NCI-H2029 (cell line): ENCODE measurements around the gene BBC3.

Source experiments
- DNase-seq: peaks from one replicate; lab custom pipeline; 2025; lab: John Stamatoyannopoulos, UW

The BBC3 gene

DNA sequence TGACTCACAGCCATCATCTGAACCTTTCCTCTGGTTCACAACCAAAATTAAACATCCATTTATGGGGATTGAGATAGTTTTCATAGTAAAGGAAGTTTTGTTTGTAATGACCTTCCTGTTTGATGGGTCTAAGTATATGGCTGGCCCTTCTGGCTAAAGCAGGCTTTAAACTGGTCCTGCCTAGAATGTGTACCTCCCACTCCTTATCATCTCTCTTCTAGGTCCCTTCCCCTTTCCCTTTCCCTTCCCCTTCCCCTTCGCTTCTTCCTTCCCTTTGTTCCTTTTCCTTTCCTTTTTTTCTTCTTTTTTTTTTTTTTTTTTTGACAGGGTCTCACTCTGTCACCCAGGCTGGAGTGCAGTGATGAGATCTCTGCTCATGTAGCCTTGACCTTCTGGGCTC, 35.6 kb downstream of the BBC3 start:
- no peak for DNase-seq

- peak; percentile 65 for DNase-seq
Measured at GRCh38 chr19:47190167-47190727, 40.8 kb downstream of the BBC3 start.

DNA sequence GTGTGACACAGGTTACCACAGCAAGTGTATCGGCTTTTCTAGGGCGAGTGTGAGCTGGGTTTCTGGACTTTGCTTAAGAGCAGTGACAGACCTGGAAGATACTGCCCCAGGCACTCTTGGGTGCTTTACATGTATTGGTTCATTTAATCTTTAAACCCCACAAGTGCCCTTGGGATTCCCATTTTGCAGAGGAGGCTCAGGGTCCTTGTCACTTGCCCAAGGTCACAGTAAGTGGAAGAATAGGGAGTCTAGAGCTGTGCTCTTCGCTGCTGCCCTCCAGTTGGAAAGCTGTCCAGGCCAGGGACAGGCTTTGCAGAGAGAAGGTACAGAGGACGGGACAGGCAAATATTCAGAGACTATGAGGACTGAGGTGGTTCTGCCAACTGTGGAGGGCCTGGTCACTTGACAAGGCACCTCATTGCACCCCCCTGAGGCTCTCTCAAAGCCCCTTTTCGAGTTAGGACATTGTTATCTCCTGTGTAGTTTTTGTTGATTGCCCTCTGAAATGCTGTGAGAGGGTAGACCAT, 42.4 kb downstream of the BBC3 start:
- DNase-seq: no peak

GRCh38 chr19:47187797-47188196, 43.2 kb downstream of the BBC3 start:
- DNase-seq: no peak

DNA sequence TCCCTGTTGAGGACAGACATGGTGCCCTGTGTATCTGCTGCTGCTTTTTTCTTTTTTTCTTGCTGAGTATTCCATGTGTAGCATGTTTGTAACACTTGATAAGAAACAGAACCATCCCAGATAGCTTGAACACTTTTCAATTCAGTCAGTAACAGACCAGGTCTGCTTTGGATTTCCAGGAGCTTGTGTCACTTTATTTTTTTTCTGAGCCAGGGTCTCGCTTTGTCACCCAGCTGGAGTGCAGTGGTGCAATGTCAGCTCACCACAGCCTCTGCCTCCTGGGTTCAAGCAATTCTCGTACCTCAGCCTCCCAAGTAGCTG, 43.7 kb downstream of the BBC3 start:
- DNase-seq: no peak

- no peak for DNase-seq
Measured at GRCh38 chr19:47186446-47187334, 44.3 kb downstream of the BBC3 start.

DNA sequence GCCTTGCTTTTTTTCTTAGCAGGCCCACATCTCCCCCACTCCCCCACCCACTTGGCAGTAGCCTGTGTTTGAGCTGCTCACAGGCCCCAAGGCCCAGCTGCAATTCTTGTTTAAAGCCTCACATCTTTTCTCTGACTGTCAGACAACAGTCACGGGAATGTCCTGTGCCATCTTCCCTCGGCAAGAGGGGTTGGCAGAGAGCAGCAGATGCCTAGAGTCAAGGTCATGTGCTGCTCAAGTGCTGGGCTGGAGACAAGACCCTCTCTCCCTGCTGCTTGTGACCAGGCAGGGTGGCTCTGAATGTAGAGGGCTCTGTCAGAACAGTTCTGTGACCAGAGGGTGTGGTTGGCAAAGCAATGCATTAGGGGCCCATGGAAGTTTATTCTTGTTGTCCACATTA, 47.4 kb downstream of the BBC3 start:
- DNase-seq: no peak

GRCh38 chr19:47179653-47180310, 51.2 kb downstream of the BBC3 start:
- no peak for DNase-seq

DNA sequence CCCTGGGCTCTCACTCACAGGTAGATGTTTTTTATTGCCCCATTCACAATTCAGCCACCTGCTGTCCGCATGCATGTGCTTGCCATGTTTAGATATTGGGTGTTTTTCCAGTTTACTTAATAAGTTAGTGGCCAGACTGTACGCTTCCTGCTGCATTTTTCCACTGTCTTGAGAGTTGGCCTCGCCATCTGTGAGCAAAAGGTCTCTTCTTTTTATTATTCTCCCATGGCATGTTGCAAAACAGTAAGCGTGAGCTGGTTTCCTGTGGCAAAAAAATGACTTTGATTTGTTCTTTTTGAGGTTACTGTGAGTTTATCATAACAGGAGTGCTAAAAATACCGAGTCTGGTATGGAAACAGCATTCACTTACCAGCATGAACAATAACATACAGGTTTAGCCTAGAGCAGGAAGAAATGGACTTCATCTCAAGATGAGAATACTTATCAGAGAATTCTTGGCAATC, 54.3 kb downstream of the BBC3 start:
- no peak for DNase-seq

- DNase-seq: no peak
Measured at GRCh38 chr19:47176071-47176626, 54.9 kb downstream of the BBC3 start.

DNA sequence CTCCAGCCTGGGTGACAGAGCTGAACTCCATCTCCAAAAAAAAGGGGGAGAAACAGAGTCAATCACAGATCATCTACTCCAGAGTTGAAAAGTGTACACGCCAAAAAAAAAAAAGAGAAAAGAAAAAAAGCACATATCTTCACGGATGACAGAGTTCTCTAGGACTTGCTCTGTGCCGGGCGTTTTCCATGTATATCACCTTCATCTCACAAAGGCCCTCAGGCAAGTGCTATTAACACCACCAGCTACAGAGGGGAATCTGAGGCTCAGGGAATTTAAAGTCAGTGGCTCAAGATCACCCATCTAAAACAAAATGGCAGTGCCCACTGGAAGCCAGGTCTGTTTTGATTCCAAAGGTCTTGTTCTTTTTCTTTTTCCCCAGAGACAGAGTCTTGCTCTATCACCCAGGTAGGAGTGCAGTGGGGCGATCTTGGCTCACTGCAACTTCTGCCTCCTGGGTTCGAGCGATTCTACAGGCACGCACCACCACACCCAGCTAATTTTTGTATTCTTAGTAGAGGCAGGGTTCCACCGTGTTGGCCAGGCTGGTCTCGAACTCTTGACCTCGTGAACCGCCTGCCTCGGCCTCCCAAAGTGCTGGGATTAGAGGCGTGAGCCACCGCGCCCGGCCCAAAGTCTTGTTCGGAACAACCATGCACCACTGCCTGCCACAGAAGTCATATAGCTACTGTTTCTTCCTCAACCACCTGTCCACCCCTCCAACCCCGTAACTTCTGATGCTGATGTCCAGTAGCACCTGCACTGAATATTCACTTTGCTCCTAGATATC, 58.1 kb downstream of the BBC3 start:
- no peak for DNase-seq
